Measurements from ENCODE around the gene NR2F1.

The NR2F1 gene

DNA sequence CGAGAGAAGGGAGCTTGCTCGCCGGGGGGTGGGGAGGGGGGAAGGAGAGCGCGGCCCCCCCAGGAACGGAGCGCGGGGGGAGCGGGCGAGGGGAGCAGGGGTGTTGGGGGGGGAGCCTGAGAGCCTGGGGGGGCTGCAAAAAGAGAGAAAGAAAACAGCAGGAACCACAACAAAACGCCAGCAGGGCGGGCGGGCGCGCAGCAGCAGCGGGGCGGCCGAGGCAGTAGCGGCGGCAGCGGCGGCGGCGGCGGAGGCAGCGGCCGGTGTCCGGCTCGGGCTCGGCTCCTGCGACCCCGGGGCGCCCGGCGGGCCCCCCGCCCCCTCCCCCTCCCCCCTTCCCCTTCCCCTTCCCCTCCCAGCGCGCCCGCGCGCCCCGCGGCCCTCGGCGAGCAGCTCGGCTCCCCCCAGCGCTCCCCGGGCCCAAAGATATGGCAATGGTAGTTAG lies 1.6 kb downstream of the NR2F1 start:
- Histone ChIP-seq H3K4me3 (ENCODE audit: low read depth in 1 of 5, low read length in 5 of 5) (peak overlapping the region in 4 of 5 donors; percentile 73 to 88 (median 84)), H3K27ac (ENCODE audit: low read depth, low read length) (no peak overlapping the region), H3K4me1 (ENCODE audit: control insufficient read depth in 5 of 5, insufficient read depth in 5 of 5, low read length in 5 of 5) (peaks cover 2 to 60% (median 45%) of the 10 kb centered on the region in 5 donors), H3K36me3 (ENCODE audit: control insufficient read depth in 5 of 5, insufficient read depth in 5 of 5, low read length in 5 of 5) (peaks cover 0 to 7% (median 3%) of the 10 kb centered on the region in 5 donors), H3K9me3 (ENCODE audit: control insufficient read depth in 5 of 5, low read length in 5 of 5) (peaks cover 0 to 4% (median 0%) of the 10 kb centered on the region in 5 donors), H3K27me3 (ENCODE audit: control insufficient read depth in 5 of 5, insufficient read depth in 4 of 5, low read length in 5 of 5) (peaks cover 0 to 14% (median 5%) of the 10 kb centered on the region in 5 donors), H3K9ac (ENCODE audit: low read length in 5 of 5) (no peak overlapping the region)

DNA sequence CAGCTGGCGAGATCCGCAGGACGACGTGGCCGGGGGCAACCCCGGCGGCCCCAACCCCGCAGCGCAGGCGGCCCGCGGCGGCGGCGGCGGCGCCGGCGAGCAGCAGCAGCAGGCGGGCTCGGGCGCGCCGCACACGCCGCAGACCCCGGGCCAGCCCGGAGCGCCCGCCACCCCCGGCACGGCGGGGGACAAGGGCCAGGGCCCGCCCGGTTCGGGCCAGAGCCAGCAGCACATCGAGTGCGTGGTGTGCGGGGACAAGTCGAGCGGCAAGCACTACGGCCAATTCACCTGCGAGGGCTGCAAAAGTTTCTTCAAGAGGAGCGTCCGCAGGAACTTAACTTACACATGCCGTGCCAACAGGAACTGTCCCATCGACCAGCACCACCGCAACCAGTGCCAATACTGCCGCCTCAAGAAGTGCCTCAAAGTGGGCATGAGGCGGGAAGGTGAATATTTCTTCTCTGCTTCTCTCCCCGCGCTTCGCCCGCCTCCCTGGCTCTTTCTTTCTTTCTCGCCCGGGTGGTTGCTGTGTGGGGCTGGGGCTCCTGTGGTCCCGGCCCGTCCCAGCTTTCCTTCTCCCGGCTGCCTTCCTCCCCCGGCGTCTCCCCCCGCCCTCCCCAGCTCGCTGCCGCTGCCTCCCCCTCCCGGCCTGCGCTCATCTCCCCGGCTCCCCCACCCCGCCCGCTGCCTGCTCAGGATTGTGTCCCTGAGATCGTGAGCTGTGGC lies 2.2 kb downstream of the NR2F1 start:
- Histone ChIP-seq H3K4me3 (ENCODE audit: low read depth in 1 of 5, low read length in 5 of 5) (peak overlapping the region; percentile 73 to 92 (median 83)), H3K9me3 (ENCODE audit: control insufficient read depth in 5 of 5, low read length in 5 of 5) (peaks cover 0 to 4% (median 0%) of the 10 kb centered on the region in 5 donors), H3K27me3 (ENCODE audit: control insufficient read depth in 5 of 5, insufficient read depth in 4 of 5, low read length in 5 of 5) (peaks cover 0 to 14% (median 5%) of the 10 kb centered on the region in 5 donors), H3K36me3 (ENCODE audit: control insufficient read depth in 5 of 5, insufficient read depth in 5 of 5, low read length in 5 of 5) (peaks cover 0 to 7% (median 3%) of the 10 kb centered on the region in 5 donors), H3K9ac (ENCODE audit: low read length in 5 of 5) (peak overlapping the region in 2 of 5 donors; percentile 39 to 69), H3K4me1 (ENCODE audit: control insufficient read depth in 5 of 5, insufficient read depth in 5 of 5, low read length in 5 of 5) (peaks cover 2 to 56% (median 44%) of the 10 kb centered on the region in 5 donors), H3K27ac (ENCODE audit: low read depth, low read length) (no peak overlapping the region)

GRCh38 chr5:93585767-93586385 lies 2.9 kb downstream of the NR2F1 start:
- Histone ChIP-seq H3K27me3 (ENCODE audit: control insufficient read depth in 5 of 5, insufficient read depth in 4 of 5, low read length in 5 of 5) (peaks cover 0 to 14% (median 5%) of the 10 kb centered on the region in 5 donors), H3K4me1 (ENCODE audit: control insufficient read depth in 5 of 5, insufficient read depth in 5 of 5, low read length in 5 of 5) (peaks cover 2 to 50% (median 37%) of the 10 kb centered on the region in 5 donors), H3K9ac (ENCODE audit: low read length in 5 of 5) (peak overlapping the region in 2 of 5 donors; percentile 10 to 39), H3K9me3 (ENCODE audit: control insufficient read depth in 5 of 5, low read length in 5 of 5) (peaks cover 0 to 4% (median 0%) of the 10 kb centered on the region in 5 donors), H3K27ac (ENCODE audit: low read depth, low read length) (no peak overlapping the region), H3K4me3 (ENCODE audit: low read depth in 1 of 5, low read length in 5 of 5) (peak overlapping the region; percentile 61 to 83 (median 73)), H3K36me3 (ENCODE audit: control insufficient read depth in 5 of 5, insufficient read depth in 5 of 5, low read length in 5 of 5) (peaks cover 0 to 7% (median 3%) of the 10 kb centered on the region in 5 donors)

DNA sequence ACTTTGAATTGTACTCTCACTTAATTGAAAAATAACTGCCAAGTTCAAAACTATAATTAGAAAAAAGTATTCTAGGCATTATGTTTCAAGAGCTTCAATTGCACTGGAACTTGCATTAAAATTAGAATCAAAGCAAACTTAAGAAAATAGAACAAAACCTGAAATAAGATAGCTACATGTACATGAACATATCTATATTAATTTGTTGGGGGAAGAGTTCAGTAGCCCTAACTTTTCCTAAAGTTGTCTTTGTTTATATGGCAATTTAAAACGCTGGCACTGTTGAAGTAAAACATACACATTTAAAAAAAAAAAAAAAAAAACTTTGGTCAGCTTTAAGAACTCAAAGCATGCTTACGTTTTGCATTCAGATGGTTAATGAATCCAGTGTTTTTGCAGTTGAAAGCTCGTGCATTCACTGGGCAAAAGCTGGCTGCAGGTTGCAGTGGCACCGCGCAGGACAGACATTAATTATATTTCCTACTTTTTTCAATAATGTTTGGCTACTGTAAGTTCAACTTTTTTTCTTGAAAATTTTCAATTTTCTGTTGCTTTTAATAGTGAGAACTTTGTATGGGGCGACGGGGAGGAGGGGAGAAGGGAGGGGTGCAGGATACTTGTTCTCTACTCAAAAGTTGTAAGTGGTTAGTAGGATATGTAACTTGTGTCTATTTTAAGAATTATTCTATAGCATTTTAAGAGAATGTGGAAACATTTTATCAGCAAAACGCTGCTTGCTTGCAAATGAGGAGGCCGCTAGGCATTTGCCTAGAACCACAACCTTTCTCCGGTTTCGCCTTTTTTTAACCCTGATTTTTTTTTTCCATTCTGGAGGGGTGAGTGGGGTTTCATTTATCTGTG lies 3.9 kb downstream of the NR2F1 start:
- Histone ChIP-seq H3K9me3 (ENCODE audit: control insufficient read depth in 5 of 5, low read length in 5 of 5) (peaks cover 0 to 4% (median 0%) of the 10 kb centered on the region in 5 donors), H3K27ac (ENCODE audit: low read depth, low read length) (no peak overlapping the region), H3K4me3 (ENCODE audit: low read depth in 1 of 5, low read length in 5 of 5) (no peak overlapping the region), H3K36me3 (ENCODE audit: control insufficient read depth in 5 of 5, insufficient read depth in 5 of 5, low read length in 5 of 5) (peaks cover 0 to 7% (median 3%) of the 10 kb centered on the region in 5 donors), H3K4me1 (ENCODE audit: control insufficient read depth in 5 of 5, insufficient read depth in 5 of 5, low read length in 5 of 5) (peaks cover 2 to 42% (median 34%) of the 10 kb centered on the region in 5 donors), H3K9ac (ENCODE audit: low read length in 5 of 5) (no peak overlapping the region), H3K27me3 (ENCODE audit: control insufficient read depth in 5 of 5, insufficient read depth in 4 of 5, low read length in 5 of 5) (peaks cover 0 to 14% (median 5%) of the 10 kb centered on the region in 5 donors)

DNA sequence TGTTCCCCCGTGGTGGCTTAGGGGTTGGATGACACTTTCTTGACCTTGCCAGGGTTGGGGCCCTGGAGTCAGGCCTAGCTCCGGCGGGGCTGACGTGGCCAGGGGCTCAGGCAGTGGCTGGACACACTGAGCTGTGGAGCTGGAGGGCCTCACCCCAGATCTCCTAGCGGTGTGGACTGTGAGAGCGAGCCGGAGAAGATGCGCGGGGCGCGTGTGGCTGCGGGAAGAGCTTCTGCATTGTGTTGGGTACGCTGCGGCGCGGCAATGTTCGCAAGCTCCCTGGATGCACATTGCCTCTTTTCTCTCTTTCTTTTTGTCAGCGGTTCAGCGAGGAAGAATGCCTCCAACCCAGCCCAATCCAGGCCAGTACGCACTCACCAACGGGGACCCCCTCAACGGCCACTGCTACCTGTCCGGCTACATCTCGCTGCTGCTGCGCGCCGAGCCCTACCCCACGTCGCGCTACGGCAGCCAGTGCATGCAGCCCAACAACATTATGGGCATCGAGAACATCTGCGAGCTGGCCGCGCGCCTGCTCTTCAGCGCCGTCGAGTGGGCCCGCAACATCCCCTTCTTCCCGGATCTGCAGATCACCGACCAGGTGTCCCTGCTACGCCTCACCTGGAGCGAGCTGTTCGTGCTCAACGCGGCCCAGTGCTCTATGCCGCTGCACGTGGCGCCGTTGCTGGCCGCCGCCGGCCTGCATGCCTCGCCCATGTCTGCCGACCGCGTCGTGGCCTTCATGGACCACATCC lies 4.8 kb downstream of the NR2F1 start:
- H3K9me3 ChIP-seq (ENCODE audit: control insufficient read depth in 5 of 5, low read length in 5 of 5) = peaks cover 0 to 4% (median 0%) of the 10 kb centered on the region in 5 donors
- peaks cover 0 to 14% (median 5%) of the 10 kb centered on the region in 5 donors for H3K27me3 ChIP-seq (ENCODE audit: control insufficient read depth in 5 of 5, insufficient read depth in 4 of 5, low read length in 5 of 5)
- H3K36me3 ChIP-seq (ENCODE audit: control insufficient read depth in 5 of 5, insufficient read depth in 5 of 5, low read length in 5 of 5) = peaks cover 0 to 7% (median 3%) of the 10 kb centered on the region in 5 donors
- H3K27ac ChIP-seq (ENCODE audit: low read depth, low read length) = no peak overlapping the region
- peaks cover 2 to 34% (median 26%) of the 10 kb centered on the region in 5 donors for H3K4me1 ChIP-seq (ENCODE audit: control insufficient read depth in 5 of 5, insufficient read depth in 5 of 5, low read length in 5 of 5)
- peak overlapping the region in 1 of 5 donors; percentile 20 for H3K4me3 ChIP-seq (ENCODE audit: low read depth in 1 of 5, low read length in 5 of 5)
- H3K9ac ChIP-seq (ENCODE audit: low read length in 5 of 5) = no peak overlapping the region

- peaks cover 0 to 15% (median 5%) of the 10 kb centered on the region in 5 donors for H3K27me3 ChIP-seq (ENCODE audit: control insufficient read depth in 5 of 5, insufficient read depth in 4 of 5, low read length in 5 of 5)
- H3K36me3 ChIP-seq (ENCODE audit: control insufficient read depth in 5 of 5, insufficient read depth in 5 of 5, low read length in 5 of 5) = peaks cover 0 to 10% (median 6%) of the 10 kb centered on the region in 5 donors
- H3K4me3 ChIP-seq (ENCODE audit: low read depth in 1 of 5, low read length in 5 of 5) = peak overlapping the region in 1 of 5 donors; percentile 20
- H3K9me3 ChIP-seq (ENCODE audit: control insufficient read depth in 5 of 5, low read length in 5 of 5) = peaks cover 0 to 4% (median 0%) of the 10 kb centered on the region in 5 donors
- H3K4me1 ChIP-seq (ENCODE audit: control insufficient read depth in 5 of 5, insufficient read depth in 5 of 5, low read length in 5 of 5) = peaks cover 0 to 26% (median 19%) of the 10 kb centered on the region in 5 donors
- H3K27ac ChIP-seq (ENCODE audit: low read depth, low read length) = no peak overlapping the region
- no peak overlapping the region for H3K9ac ChIP-seq (ENCODE audit: low read length in 5 of 5)
Measured at GRCh38 chr5:93588352-93589151, 5.5 kb downstream of the NR2F1 start.

DNA sequence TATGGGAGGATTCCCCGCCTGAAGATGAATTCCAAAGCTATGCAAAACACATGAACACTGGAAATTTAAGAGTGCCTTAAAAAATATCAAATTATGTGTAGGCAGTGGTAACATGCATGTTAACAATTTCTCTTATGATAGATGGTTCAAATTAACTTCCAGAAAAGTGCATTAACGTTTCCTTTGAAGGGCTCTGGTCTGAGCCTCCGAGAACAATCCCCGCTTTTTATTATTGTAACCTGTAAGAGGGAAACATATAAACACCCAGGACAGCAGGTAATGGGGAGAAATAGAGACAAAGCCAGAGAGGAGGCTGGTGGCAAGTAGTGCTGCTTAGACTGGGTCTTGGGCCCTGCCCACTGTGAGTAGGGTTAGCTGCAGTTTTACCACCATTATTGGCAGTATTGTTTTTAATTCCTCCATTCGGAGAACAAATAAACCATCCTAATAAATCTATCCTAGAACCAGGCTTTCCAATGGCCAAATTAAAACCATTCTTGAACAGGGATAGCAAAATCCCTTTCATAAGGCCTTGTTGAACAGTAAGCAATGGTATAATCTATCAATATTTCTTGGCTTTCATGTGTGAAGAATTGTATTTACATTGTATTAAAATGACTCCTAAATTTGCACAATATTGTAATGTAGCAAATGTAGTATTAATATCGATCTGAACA lies 6.3 kb downstream of the NR2F1 start:
- Histone ChIP-seq H3K9ac (ENCODE audit: low read length in 5 of 5) (no peak overlapping the region), H3K4me1 (ENCODE audit: control insufficient read depth in 5 of 5, insufficient read depth in 5 of 5, low read length in 5 of 5) (peaks cover 0 to 23% (median 19%) of the 10 kb centered on the region in 5 donors), H3K27ac (ENCODE audit: low read depth, low read length) (no peak overlapping the region), H3K4me3 (ENCODE audit: low read depth in 1 of 5, low read length in 5 of 5) (no peak overlapping the region), H3K9me3 (ENCODE audit: control insufficient read depth in 5 of 5, low read length in 5 of 5) (peaks cover 0 to 4% (median 0%) of the 10 kb centered on the region in 5 donors), H3K36me3 (ENCODE audit: control insufficient read depth in 5 of 5, insufficient read depth in 5 of 5, low read length in 5 of 5) (peaks cover 4 to 15% (median 10%) of the 10 kb centered on the region in 5 donors), H3K27me3 (ENCODE audit: control insufficient read depth in 5 of 5, insufficient read depth in 4 of 5, low read length in 5 of 5) (peaks cover 0 to 18% (median 8%) of the 10 kb centered on the region in 5 donors)

DNA sequence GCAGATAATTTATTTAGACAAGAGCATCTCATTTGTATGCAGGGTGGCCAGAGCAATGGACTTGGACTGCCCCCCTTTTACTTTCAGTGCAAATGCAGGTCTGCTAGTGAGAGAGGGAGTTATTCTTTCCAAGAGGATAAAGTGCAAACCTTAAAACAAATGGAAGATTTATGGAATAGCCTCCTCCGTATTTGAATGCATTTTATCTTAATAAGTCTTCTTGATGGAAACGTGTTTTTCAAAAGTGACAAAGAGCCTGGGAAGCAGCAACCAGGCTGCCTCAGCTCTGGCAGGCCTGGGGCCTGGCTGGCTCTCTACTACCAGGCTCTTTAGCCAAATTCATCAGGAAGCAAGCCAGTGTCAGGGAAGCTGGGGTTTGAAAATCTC lies 6.8 kb downstream of the NR2F1 start:
- no peak overlapping the region for H3K27ac ChIP-seq (ENCODE audit: low read depth, low read length)
- peaks cover 4 to 16% (median 13%) of the 10 kb centered on the region in 5 donors for H3K36me3 ChIP-seq (ENCODE audit: control insufficient read depth in 5 of 5, insufficient read depth in 5 of 5, low read length in 5 of 5)
- no peak overlapping the region for H3K4me3 ChIP-seq (ENCODE audit: low read depth in 1 of 5, low read length in 5 of 5)
- H3K27me3 ChIP-seq (ENCODE audit: control insufficient read depth in 5 of 5, insufficient read depth in 4 of 5, low read length in 5 of 5) = peaks cover 0 to 18% (median 8%) of the 10 kb centered on the region in 5 donors
- H3K4me1 ChIP-seq (ENCODE audit: control insufficient read depth in 5 of 5, insufficient read depth in 5 of 5, low read length in 5 of 5) = peaks cover 0 to 23% (median 19%) of the 10 kb centered on the region in 5 donors
- no peak overlapping the region for H3K9ac ChIP-seq (ENCODE audit: low read length in 5 of 5)
- H3K9me3 ChIP-seq (ENCODE audit: control insufficient read depth in 5 of 5, low read length in 5 of 5) = peaks cover 0 to 4% (median 0%) of the 10 kb centered on the region in 5 donors
